Right atrium auricular region (tissue), 2 donors: Measurements from ENCODE around the gene TMEM11. TPM values are rescaled to one million over a fixed set of nuclear protein-coding genes. Genes with fewer than 3 reads are reported as not detected.

Source experiments
- DNase-seq: peaks from one replicate; pipeline ENCODE4 v3.0.0-alpha.2; 2019; ENCODE audit warnings: low spot score
- H3K27ac ChIP-seq, 2 donors: fragments of 200-600 bp; sonication (generic); 1 replicate in 1 of 2; 2 replicates in 1 of 2; pipeline ENCODE4 v1.5.1; 2016 to 2019
- H3K27me3 ChIP-seq, 2 donors: fragments of 200-600 bp; sonication (generic); one replicate each; pipeline versions ENCODE4 v1.5.1 to v1.6.0; 2017 to 2019
- H3K36me3 ChIP-seq: fragments of 200-600 bp; sonication (generic); one replicate; pipeline ENCODE4 v1.5.1; 2016
- H3K4me1 ChIP-seq, 2 donors: fragments of 200-600 bp; sonication (generic); one replicate each; pipeline versions ENCODE4 v1.5.1 to v1.6.0; 2017 to 2019
- H3K4me3 ChIP-seq, 2 donors: fragments of 200-600 bp; sonication (generic); 1 replicate in 1 of 2; 2 replicates in 1 of 2; pipeline ENCODE4 v1.5.1; 2017 to 2019; ENCODE audit warnings: mild to moderate bottlenecking in 1 of 2, moderate library complexity in 1 of 2
- H3K9me3 ChIP-seq, 2 donors: fragments of 200-600 bp; sonication (generic); one replicate each; pipeline ENCODE4 v1.5.1; 2019
- CTCF ChIP-seq, 2 donors: fragments of 200-600 bp; sonication (generic); IDR thresholded peaks; one replicate each; pipeline ENCODE4 v1.5.1; 2019; ENCODE audit warnings: antibody characterized with exemption in 2 of 2
- total RNA-seq, 2 donors: library from RNA; depleted of rRNA; stranded (reverse); fragments of >200 nt; gene quantifications; one replicate each; pipeline ENCODE4 v1.1.0, GENCODE V29; 2016

Gene TMEM11
- total RNA-seq, 2 donors from 2014 or later, result 25.5 to 27.2 TPM

- Histone ChIP-seq H3K27ac (no peak overlapping the region), H3K4me1 (peaks cover 0 to 24% of the 10 kb centered on the region in 2 donors), H3K4me3 (no peak overlapping the region), H3K27me3 (no peaks in the 10 kb centered on the region), H3K9me3 (no peaks in the 10 kb centered on the region), H3K36me3 (no peaks in the 10 kb centered on the region)
- TF ChIP-seq CTCF (IDR thresholded peaks at IDR 0.05), result no peak
- no peak for DNase-seq
These were observed 3.4 kb upstream of the TMEM11 start for GRCh38 chr17:21217346-21217745.

- peaks cover 0 to 38% of the 10 kb centered on the region in 2 donors for H3K4me1 ChIP-seq
- H3K27ac ChIP-seq, result no peak overlapping the region
- no peaks in the 10 kb centered on the region for H3K36me3 ChIP-seq
- DNase-seq, result no peak
- H3K9me3 ChIP-seq, result no peaks in the 10 kb centered on the region
- no peaks in the 10 kb centered on the region for H3K27me3 ChIP-seq
- H3K4me3 ChIP-seq, result no peak overlapping the region
- TF ChIP-seq CTCF (IDR thresholded peaks at IDR 0.05), result no peak
These were observed 2.0 kb upstream of the TMEM11 start for GRCh38 chr17:21215935-21216334.

GRCh38 chr17:21214777-21215541 is 998 bp upstream of the TMEM11 start:
- Histone ChIP-seq H3K9me3 (no peaks in the 10 kb centered on the region), H3K27me3 (no peaks in the 10 kb centered on the region), H3K4me3 (peak overlapping the region; percentile 73 to 96), H3K4me1 (peaks cover 0 to 47% of the 10 kb centered on the region in 2 donors), H3K36me3 (peaks cover 2% of the 10 kb centered on the region), H3K27ac (peak overlapping the region; percentile 94 to 99)
- no peak for TF ChIP-seq CTCF (IDR thresholded peaks at IDR 0.05)
- DNase-seq, result no peak

- Histone ChIP-seq H3K27ac (peak overlapping the region; percentile 94 to 99), H3K36me3 (peaks cover 4% of the 10 kb centered on the region), H3K4me3 (peak overlapping the region; percentile 73 to 96), H3K27me3 (no peaks in the 10 kb centered on the region), H3K9me3 (no peaks in the 10 kb centered on the region), H3K4me1 (peaks cover 0 to 61% of the 10 kb centered on the region in 2 donors)
- TF ChIP-seq CTCF (IDR thresholded peaks at IDR 0.05), result no peak
- no peak for DNase-seq
These were observed 335 bp downstream of the TMEM11 start for GRCh38 chr17:21213638-21214014.

- peaks cover 4% of the 10 kb centered on the region for H3K36me3 ChIP-seq
- H3K4me1 ChIP-seq, result peaks cover 0 to 67% of the 10 kb centered on the region in 2 donors
- no peak for TF ChIP-seq CTCF (IDR thresholded peaks at IDR 0.05)
These were observed 929 bp downstream of the TMEM11 start for GRCh38 chr17:21212826-21213637.

More at GRCh38 chr17:21212826-21213637, 929 bp downstream of the TMEM11 start:
- no peaks in the 10 kb centered on the region for H3K9me3 ChIP-seq
- no peak for DNase-seq
- peak overlapping the region; percentile 73 to 96 for H3K4me3 ChIP-seq
- H3K27me3 ChIP-seq, result no peaks in the 10 kb centered on the region
- H3K27ac ChIP-seq, result peak overlapping the region; percentile 94 to 99
